Ovary (tissue), 3 donors: ENCODE data around the gene KRTAP8-1.

Source experiments
- POLR2A ChIP-seq: fragments of 450-650 bp; IDR thresholded peaks from one replicate; pipeline ENCODE4 v1.6.1; 2017; ENCODE audit warnings: antibody characterized with exemption, mild to moderate bottlenecking, moderate library complexity
- TF ChIP-seq, protein P1 (sequence below), 3 donors: fragments of 450-650 bp in 2 of 3; fragments of 200-600 bp in 1 of 3; IDR thresholded peaks; one replicate each; pipeline versions ENCODE4 v1.5.1 to v1.8.0; 2016 to 2022; ENCODE audit warnings: antibody characterized with exemption in 3 of 3, mild to moderate bottlenecking in 1 of 3
- donor health status: DM: no; HTN: no; CAD: no.

DNA sequence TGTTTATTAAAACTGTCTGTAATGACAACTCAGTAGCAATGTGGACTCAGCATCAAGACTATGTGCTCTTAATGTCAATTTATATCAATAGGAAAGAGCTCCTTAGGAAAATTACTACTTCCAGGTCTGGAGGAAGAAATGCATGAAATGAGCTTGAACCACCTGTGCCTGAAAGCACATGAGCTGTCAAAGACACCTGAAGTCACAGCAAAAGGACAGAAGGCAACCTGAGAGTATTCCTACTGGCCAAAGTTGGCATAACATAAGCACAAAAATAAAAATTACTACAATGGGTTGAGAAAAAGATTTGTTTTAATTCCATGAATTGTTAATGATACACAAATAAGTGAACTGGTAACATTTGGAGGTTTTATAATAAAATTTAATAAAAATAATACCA lies 29.9 kb upstream of the KRTAP8-1 start:
- TF ChIP-seq, protein P1, sequence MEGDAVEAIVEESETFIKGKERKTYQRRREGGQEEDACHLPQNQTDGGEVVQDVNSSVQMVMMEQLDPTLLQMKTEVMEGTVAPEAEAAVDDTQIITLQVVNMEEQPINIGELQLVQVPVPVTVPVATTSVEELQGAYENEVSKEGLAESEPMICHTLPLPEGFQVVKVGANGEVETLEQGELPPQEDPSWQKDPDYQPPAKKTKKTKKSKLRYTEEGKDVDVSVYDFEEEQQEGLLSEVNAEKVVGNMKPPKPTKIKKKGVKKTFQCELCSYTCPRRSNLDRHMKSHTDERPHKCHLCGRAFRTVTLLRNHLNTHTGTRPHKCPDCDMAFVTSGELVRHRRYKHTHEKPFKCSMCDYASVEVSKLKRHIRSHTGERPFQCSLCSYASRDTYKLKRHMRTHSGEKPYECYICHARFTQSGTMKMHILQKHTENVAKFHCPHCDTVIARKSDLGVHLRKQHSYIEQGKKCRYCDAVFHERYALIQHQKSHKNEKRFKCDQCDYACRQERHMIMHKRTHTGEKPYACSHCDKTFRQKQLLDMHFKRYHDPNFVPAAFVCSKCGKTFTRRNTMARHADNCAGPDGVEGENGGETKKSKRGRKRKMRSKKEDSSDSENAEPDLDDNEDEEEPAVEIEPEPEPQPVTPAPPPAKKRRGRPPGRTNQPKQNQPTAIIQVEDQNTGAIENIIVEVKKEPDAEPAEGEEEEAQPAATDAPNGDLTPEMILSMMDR (IDR thresholded peaks at IDR 0.05) = no peak
- TF ChIP-seq POLR2A = no peak
